A549 treated with Mapracorat at 1 μM for 4 hours (cell line): ENCODE measurements around the gene CCPG1. TPM values are rescaled to one million over a fixed set of nuclear protein-coding genes. Genes with fewer than 3 reads are reported as not detected.

Experiments used
- total RNA-seq: library from RNA; stranded (reverse); fragments of 200-300 nt; extraction: Qiagen RNA extraction; gene quantifications from 5 replicates; pipeline ENCODE4 v1.2.3, GENCODE V29; 2022

CCPG1 gene
- 33.3 to 40.2 TPM (median 38.0 TPM) in 5 replicates for total RNA-seq

GRCh38 chr15:55408012-55408928 is at the start of gene CCPG1, which contains the start of gene PIERCE2:
Gene CCPG1 (minus strand): TSS chr15:55408359. CDS start chr15:55389424, 18,935 bp downstream.
Gene PIERCE2 (plus strand): TSS chr15:55408495. CDS start chr15:55408769, 274 bp downstream.

GRCh38 chr15:55318588-55319494 is 89.3 kb downstream of the CCPG1 start, which contains the start of the genes PIGB and PIGBOS1:
Gene PIGB (plus strand): TSS chr15:55319222. CDS start chr15:55319251, 29 bp downstream.
Gene PIGBOS1 (minus strand): TSS chr15:55319123. CDS start chr15:55317792, 1,331 bp downstream.

Other genes starting within 250 kb of the CCPG1 start
- 89.0 to 108 TPM (median 94.1 TPM) in 5 replicates for gene RSL24D1, start 211.4 kb downstream of the CCPG1 start, total RNA-seq
- 9.5 to 12.4 TPM (median 11.9 TPM) in 5 replicates for gene RAB27A, start 118.5 kb downstream of the CCPG1 start, total RNA-seq
- 23.8 to 35.1 TPM (median 27.0 TPM) in 5 replicates for gene PIGBOS1, start 89.2 kb downstream of the CCPG1 start, total RNA-seq
- 10.6 to 15.3 TPM (median 13.3 TPM) in 5 replicates for gene PIGB, start 89.1 kb downstream of the CCPG1 start, total RNA-seq
- 3.9 to 5.0 TPM (median 4.2 TPM) in 5 replicates for gene PIERCE2, start 136 bp upstream of the CCPG1 start, total RNA-seq
- 8.4 to 9.8 TPM (median 9.4 TPM) in 5 replicates for gene DNAAF4, start 99.9 kb upstream of the CCPG1 start, total RNA-seq
- gene PYGO1, start 180.0 kb upstream of the CCPG1 start, total RNA-seq, result 5.9 to 8.4 TPM (median 6.7 TPM) in 5 replicates